Esophagus squamous epithelium (tissue), 5 donors: ENCODE data around the gene DDIT4. TPM values are rescaled to one million over a fixed set of nuclear protein-coding genes. Genes with fewer than 3 reads are reported as not detected.
"Not testable (repeated sequence)": the region's sequence is repeated elsewhere in the genome, so short reads cannot be mapped to it uniquely, and the experiment has no call there.

Experiments
- DNase-seq: peaks from one replicate; lab custom pipeline; 2025; lab: John Stamatoyannopoulos, UW
- H3K27ac ChIP-seq, 4 donors: fragments of 200-600 bp; sonication (generic); one replicate each; pipeline ENCODE4 v1.5.1; 2016 to 2019; ENCODE audit warnings: mild to moderate bottlenecking in 1 of 4
- H3K27me3 ChIP-seq, 4 donors: fragments of 200-600 bp; sonication (generic); 1 replicate in 3 of 4; 2 replicates in 1 of 4; pipeline versions ENCODE4 v1.5.1 to v1.6.0; 2017 to 2021; ENCODE audit warnings: antibody characterized with exemption in 1 of 4
- H3K36me3 ChIP-seq, 3 donors: fragments of 200-600 bp; sonication (generic); one replicate each; pipeline ENCODE4 v1.5.1; 2016 to 2019
- H3K4me1 ChIP-seq, 3 donors: fragments of 200-600 bp; sonication (generic); one replicate each; pipeline ENCODE4 v1.5.1; 2017 to 2019
- H3K4me3 ChIP-seq, 4 donors: fragments of 200-600 bp; sonication (generic); 1 replicate in 3 of 4; 2 replicates in 1 of 4; pipeline ENCODE4 v1.5.1; 2016 to 2019; ENCODE audit warnings: mild to moderate bottlenecking in 2 of 4, moderate library complexity in 1 of 4
- H3K9me3 ChIP-seq, 3 donors: fragments of 200-600 bp; sonication (generic); one replicate each; pipeline ENCODE4 v1.5.1; 2016 to 2019
- POLR2A ChIP-seq, 4 donors: fragments of 450-650 bp; IDR thresholded peaks; one replicate each; pipeline ENCODE4 v1.6.1; 2017; ENCODE audit warnings: antibody characterized with exemption in 4 of 4, mild to moderate bottlenecking in 4 of 4, moderate library complexity in 3 of 4
- WGBS, 2 donors: methylation state at CpG; one replicate each; pipeline ENCODE4 v1.1.5; 2018; 5-methylcytosine and 5-hydroxymethylcytosine counted together
- intact Hi-C: fragments of 100-400 bp; cut with DNase I; formaldehyde crosslinking; loops from one replicate; pipeline ENCODE4 v1.15.0; 2022
- total RNA-seq, 4 donors: library from RNA; depleted of rRNA; stranded (reverse); fragments of >200 nt; gene quantifications; one replicate each; pipeline ENCODE4 v1.1.0, GENCODE V29; 2016
- TF ChIP-seq, protein P1 (sequence below), 6 experiments: fragments of 450-650 bp in 4 of 6; fragments of 200-600 bp in 2 of 6; sonication (generic) in 2 of 6; IDR thresholded peaks; one replicate each; pipeline ENCODE4 v1.5.1; 2016 to 2019; ENCODE audit warnings: antibody characterized with exemption in 6 of 6, mild to moderate bottlenecking in 4 of 6, moderate library complexity in 4 of 6
- donor health status: DM: yes; HTN: yes; CAD: no.

The DDIT4 gene
- total RNA-seq, 4 donors from 2014 or later, result 49.4 to 384 (median 138) TPM

DNA sequence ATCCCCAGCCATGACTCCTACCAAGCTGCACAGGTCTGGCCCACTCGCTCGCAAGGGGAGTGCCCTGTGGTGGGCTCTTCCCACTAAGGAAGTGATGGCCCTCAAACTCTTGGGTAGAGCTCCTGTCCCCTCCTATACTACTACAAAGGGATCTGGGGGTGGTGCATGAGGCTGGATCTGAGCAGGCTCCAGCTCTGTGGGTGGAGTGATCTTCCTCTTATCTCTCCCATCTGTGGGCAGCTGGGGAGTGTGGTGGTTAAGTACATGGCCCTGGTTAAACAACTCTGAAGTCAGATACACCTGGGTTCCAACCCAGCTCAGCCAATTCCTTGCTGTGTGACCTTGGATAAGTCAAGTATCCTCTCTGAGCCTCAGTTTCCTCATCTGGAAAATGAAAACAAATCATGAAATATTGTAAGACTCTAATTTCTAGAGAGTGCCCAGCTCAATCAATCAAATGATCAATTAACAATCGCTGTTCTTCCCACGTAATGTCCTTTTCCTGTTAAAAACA is 17.4 kb downstream of the DDIT4 start:
- no peak overlapping the region for H3K4me3 ChIP-seq
- intact Hi-C loops, result no loop called here
- DNase-seq, result no peak
- no peaks in the 10 kb centered on the region for H3K9me3 ChIP-seq
- H3K27me3 ChIP-seq, result no peaks in the 10 kb centered on the region
- TF ChIP-seq, protein P1, sequence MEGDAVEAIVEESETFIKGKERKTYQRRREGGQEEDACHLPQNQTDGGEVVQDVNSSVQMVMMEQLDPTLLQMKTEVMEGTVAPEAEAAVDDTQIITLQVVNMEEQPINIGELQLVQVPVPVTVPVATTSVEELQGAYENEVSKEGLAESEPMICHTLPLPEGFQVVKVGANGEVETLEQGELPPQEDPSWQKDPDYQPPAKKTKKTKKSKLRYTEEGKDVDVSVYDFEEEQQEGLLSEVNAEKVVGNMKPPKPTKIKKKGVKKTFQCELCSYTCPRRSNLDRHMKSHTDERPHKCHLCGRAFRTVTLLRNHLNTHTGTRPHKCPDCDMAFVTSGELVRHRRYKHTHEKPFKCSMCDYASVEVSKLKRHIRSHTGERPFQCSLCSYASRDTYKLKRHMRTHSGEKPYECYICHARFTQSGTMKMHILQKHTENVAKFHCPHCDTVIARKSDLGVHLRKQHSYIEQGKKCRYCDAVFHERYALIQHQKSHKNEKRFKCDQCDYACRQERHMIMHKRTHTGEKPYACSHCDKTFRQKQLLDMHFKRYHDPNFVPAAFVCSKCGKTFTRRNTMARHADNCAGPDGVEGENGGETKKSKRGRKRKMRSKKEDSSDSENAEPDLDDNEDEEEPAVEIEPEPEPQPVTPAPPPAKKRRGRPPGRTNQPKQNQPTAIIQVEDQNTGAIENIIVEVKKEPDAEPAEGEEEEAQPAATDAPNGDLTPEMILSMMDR (IDR thresholded peaks at IDR 0.05), result no peak
- no peak for TF ChIP-seq POLR2A (IDR thresholded peaks at IDR 0.05)
- H3K4me1 ChIP-seq, result peaks cover 19 to 62% (median 24%) of the 10 kb centered on the region in 3 donors
- H3K36me3 ChIP-seq, result no peaks in the 10 kb centered on the region
- WGBS, 2 donors, result 94 to 96% methylated on average over 2 to 4 of the region's 4 CpGs
- no peak overlapping the region for H3K27ac ChIP-seq

DNA sequence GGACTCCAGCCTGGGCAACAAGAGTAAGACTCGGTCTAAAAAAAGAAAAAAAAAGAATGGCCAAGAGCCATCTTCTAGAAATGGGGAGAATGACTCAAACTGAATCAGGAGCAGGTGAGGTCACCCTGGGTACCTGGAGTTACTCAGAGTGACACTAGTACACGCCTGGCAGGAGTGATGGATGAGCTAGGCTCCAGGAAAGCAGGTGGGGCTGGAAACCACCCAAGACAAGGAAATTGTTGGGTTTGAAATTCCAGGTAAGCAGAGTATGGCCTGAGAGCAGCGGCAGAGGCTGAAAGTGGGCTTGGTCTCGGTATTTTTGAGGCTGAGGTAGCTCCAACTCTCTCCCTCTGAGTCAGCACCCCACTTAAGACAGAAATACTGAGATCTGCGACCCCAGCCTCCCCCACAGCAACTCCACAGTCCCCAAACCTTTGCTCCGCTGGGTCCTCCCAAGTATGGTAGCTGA is 18.5 kb downstream of the DDIT4 start:
- Histone ChIP-seq H3K4me1 (peaks cover 14 to 62% (median 23%) of the 10 kb centered on the region in 3 donors), H3K4me3 (no peak overlapping the region), H3K27me3 (no peaks in the 10 kb centered on the region), H3K36me3 (no peaks in the 10 kb centered on the region), H3K27ac (peak overlapping the region; percentile 60 to 96 (median 83)), H3K9me3 (no peaks in the 10 kb centered on the region)
- TF ChIP-seq, protein P1 (IDR thresholded peaks at IDR 0.05), result no peak
- TF ChIP-seq POLR2A (IDR thresholded peaks at IDR 0.05), result no peak
- intact Hi-C loops, result no loop called here
- no peak for DNase-seq
- WGBS, 2 donors, result 42 to 47% methylated on average over 6 of the region's 6 CpGs

DNA sequence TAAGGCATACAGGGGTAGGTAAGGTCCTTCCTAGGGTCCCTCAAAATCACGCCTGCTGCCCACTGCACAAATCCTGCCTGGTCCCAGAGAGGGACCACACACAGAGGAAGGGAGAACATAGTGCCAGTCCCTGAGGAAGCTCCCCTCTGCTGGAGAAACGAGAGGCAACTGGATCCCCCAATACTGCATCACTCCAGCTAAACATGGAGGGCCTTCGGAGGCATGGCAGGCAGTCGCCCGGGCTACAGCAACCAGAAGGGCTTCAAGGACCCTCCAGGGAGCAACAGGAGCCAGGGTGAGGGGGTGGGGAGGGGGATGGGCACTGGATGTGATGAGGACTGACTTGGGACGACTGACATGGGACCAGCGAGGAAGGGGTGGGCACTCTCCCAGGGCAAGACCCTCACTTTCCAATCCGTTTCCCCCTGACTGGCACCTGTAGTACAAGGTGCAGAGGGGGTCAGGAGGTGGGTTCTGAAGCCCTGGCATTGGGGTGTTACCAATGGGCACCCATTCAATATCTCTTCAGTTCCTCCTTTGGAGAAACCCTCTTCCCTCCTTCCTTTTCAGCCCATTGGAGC is 21.7 kb downstream of the DDIT4 start:
- TF ChIP-seq, protein P1 (IDR thresholded peaks at IDR 0.05), result no peak
- TF ChIP-seq POLR2A (IDR thresholded peaks at IDR 0.05), result no peak
- Histone ChIP-seq H3K36me3 (no peaks in the 10 kb centered on the region), H3K4me3 (no peak overlapping the region), H3K27ac (peak overlapping the region; percentile 49 to 96 (median 69)), H3K4me1 (peaks cover 22 to 78% (median 35%) of the 10 kb centered on the region in 3 donors), H3K9me3 (no peaks in the 10 kb centered on the region), H3K27me3 (no peaks in the 10 kb centered on the region)
- intact Hi-C loops, result no loop called here
- DNase-seq, result no peak
- WGBS, 2 donors, result 79 to 80% methylated on average over 4 to 6 of the region's 8 CpGs

DNA sequence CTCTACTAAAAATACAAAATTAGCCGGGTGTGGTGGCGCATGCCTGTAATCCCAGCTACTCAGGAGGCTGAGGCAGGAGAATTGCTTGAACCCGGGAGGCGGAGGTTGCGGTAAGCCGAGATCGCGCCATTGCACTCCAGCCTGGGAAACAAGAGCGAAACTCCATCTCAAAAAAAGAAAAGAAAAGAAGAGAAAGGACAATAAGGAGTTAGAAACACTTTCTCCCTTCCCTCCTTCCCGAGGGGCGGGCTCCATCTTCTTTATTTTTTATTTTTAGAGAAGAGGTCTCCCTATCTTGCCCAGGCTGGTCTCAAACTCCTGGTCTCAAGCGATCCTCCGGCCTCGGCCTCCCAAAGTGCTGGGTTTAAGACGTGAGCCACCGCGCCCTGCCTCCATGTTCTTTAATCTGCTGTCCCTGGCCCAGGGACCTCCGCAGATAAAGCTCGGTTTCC is 23.1 kb downstream of the DDIT4 start:
- Histone ChIP-seq H3K27ac (peak overlapping the region; percentile 93 to 99 (median 95)), H3K4me1 (peaks cover 22 to 68% (median 33%) of the 10 kb centered on the region in 3 donors), H3K4me3 (peak overlapping the region; percentile 52 to 95 (median 64))
- H3K9me3 ChIP-seq, H3K27me3 ChIP-seq, DNase-seq, intact Hi-C loops, H3K36me3 ChIP-seq: not testable (repeated sequence)
- 74 to 83% methylated on average over 19 of the region's 19 CpGs for WGBS, 2 donors

DNA sequence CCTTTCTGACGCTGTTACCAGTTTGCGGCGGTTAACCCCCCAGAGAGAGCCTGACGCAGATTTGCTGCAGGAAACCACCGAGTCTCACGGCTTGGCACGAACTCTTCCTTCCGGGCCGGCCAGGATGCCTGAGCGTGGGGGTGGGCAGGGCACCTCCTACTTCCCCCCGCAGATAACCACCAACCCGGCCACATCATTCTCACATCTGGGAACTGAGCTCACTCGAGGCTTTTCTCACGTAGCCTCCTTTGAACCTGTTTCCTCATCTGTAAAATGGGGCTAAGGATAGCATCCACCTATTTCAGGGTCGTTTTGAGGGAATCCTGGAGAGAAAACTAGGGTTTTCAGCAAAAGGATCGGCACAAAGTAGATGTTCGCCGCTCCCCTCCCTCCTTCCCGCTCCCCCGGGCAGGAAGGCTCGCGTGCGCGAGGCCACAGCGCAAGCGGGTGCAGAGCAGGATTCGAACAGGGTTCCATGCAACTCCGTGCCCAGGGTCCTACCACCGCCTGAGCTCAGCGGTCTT is 23.6 kb downstream of the DDIT4 start:
- peak; percentile 77 for DNase-seq

More for the DNA sequence above, 23.6 kb downstream of the DDIT4 start:
- Histone ChIP-seq H3K27me3 (no peaks in the 10 kb centered on the region), H3K9me3 (no peaks in the 10 kb centered on the region), H3K27ac (peak overlapping the region; percentile 93 to 99 (median 95)), H3K4me1 (peaks cover 21 to 63% (median 30%) of the 10 kb centered on the region in 3 donors), H3K4me3 (peak overlapping the region; percentile 52 to 95 (median 64)), H3K36me3 (no peaks in the 10 kb centered on the region)
- peak in 2 of 4 donors; percentile 53 to 74 for TF ChIP-seq POLR2A (IDR thresholded peaks at IDR 0.05)
- TF ChIP-seq, protein P1 (IDR thresholded peaks at IDR 0.05), result no peak
- WGBS, 2 donors, result 5 to 7% methylated on average over 29 to 30 of the region's 30 CpGs
- intact Hi-C loops, result no loop called here
